Transverse colon (tissue), 4 donors: Measurements from ENCODE around the gene HLA-DOA.
A peak's percentile ranks its signal among the peaks of the same experiment; 100 is the strongest.

Source experiments
- CTCF ChIP-seq, 5 experiments: fragments of 200-600 bp in 3 of 5; fragments of 450-650 bp in 2 of 5; sonication (generic) in 3 of 5; IDR thresholded peaks; 1 replicate in 2 of 5; 2 replicates in 3 of 5; pipeline ENCODE4 v1.5.1; 2016 to 2017; ENCODE audit warnings: antibody characterized with exemption in 5 of 5, inconsistent platforms in 3 of 5, mild to moderate bottlenecking in 2 of 5, moderate library complexity in 1 of 5
- EP300 ChIP-seq: sonication (generic); formaldehyde crosslinking; IDR thresholded peaks from one replicate; pipeline ENCODE4 v1.6.1; 2017; ENCODE audit warnings: antibody characterized with exemption, low read depth
- POLR2A ChIP-seq: fragments of 450-650 bp; IDR thresholded peaks from one replicate; pipeline ENCODE4 v1.6.1; 2016; ENCODE audit warnings: antibody characterized with exemption, mild to moderate bottlenecking, moderate library complexity
- POLR2AphosphoS5 ChIP-seq, 3 donors: sonication (generic); formaldehyde crosslinking; IDR thresholded peaks; one replicate each; pipeline ENCODE4 v1.6.1; 2016; ENCODE audit warnings: antibody characterized with exemption in 3 of 3

GRCh38 chr6:32970413-32971241 is 38.8 kb downstream of the HLA-DOA start:
- TF ChIP-seq EP300 = no peak
- no peak for TF ChIP-seq CTCF (IDR thresholded peaks at IDR 0.05)
- TF ChIP-seq POLR2AphosphoS5 (IDR thresholded peaks at IDR 0.05) = peak in 2 of 3 donors; percentile 23 to 65
- TF ChIP-seq POLR2A = peak; percentile 9
